ENCODE measurements around the gene LY6G5B. TPM values are rescaled to one million over a fixed set of nuclear protein-coding genes. Genes with fewer than 3 reads are reported as not detected.

Gene LY6G5B
- total RNA-seq, 1 donor = 9.8 TPM

GRCh38 chr6:31690231-31691077 lies 20.7 kb downstream of the LY6G5B start:
- H3K4me3 ChIP-seq (ENCODE audit: low read length) = no peak overlapping the region
- H3K27me3 ChIP-seq (ENCODE audit: insufficient read depth, low read length) = no peaks in the 10 kb centered on the region
- peaks cover 12% of the 10 kb centered on the region for H3K4me1 ChIP-seq (ENCODE audit: insufficient read depth, low read length)
- no peaks in the 10 kb centered on the region for H3K9me3 ChIP-seq (ENCODE audit: low read depth, low read length)

DNA sequence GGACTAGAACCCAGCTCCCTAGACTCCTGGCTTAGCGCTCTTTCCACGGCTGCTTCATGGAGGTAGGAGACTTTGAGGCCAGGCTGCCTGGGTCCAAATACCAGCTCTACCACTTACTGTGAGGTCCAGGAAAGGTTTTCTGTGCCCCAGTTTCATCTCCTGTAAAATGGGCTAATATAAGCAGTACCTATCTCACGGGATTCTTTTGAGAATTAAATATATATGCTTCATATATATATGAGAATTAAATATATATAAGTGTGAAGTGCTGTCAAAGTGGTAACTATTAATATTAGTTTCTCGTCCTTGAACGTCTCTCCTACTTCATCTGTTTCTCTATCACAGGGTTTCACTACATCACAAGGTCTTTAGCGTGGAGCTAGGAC lies 21.3 kb downstream of the LY6G5B start:
- Histone ChIP-seq H3K27me3 (ENCODE audit: insufficient read depth, low read length) (no peaks in the 10 kb centered on the region), H3K4me3 (ENCODE audit: low read length) (no peak overlapping the region), H3K4me1 (ENCODE audit: insufficient read depth, low read length) (peaks cover 12% of the 10 kb centered on the region), H3K9me3 (ENCODE audit: low read depth, low read length) (no peaks in the 10 kb centered on the region)

DNA sequence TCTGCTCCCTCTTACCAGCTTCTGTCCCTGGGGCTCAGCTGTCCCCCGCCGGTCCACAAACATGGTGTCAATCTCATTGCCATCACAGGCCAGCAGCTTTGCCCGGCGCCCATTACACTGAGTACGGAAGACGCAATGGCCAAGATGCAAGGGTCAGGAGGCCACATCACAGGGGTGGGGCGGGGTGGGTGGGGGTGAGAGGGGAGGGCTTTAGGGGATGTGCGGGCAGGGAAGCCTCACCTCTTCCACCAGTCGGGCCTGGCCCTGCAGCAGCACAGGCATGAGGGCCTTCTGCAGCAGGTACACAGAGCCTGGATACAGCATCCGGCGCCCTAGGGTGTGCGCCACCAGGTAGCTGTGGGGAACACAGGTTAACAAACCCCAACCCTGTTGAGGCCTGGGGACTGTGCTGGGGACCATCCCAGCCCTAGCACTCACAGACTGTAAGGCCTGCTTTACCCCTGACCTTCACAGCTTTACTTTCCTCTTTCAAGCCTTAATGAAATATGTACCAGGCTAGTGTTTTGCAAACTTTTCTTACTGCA lies 21.9 kb downstream of the LY6G5B start:
- H3K27me3 ChIP-seq (ENCODE audit: insufficient read depth, low read length) = no peaks in the 10 kb centered on the region
- H3K9me3 ChIP-seq (ENCODE audit: low read depth, low read length) = no peaks in the 10 kb centered on the region
- peaks cover 12% of the 10 kb centered on the region for H3K4me1 ChIP-seq (ENCODE audit: insufficient read depth, low read length)
- H3K4me3 ChIP-seq (ENCODE audit: low read length) = no peak overlapping the region

GRCh38 chr6:31692353-31692752 lies 22.6 kb downstream of the LY6G5B start:
- Histone ChIP-seq H3K4me1 (ENCODE audit: insufficient read depth, low read length) (peaks cover 12% of the 10 kb centered on the region), H3K9me3 (ENCODE audit: low read depth, low read length) (no peaks in the 10 kb centered on the region), H3K4me3 (ENCODE audit: low read length) (no peak overlapping the region), H3K27me3 (ENCODE audit: insufficient read depth, low read length) (no peaks in the 10 kb centered on the region)

GRCh38 chr6:31692886-31693285 lies 23.1 kb downstream of the LY6G5B start:
- H3K4me3 ChIP-seq (ENCODE audit: low read length) = no peak overlapping the region
- H3K27me3 ChIP-seq (ENCODE audit: insufficient read depth, low read length) = no peaks in the 10 kb centered on the region
- H3K4me1 ChIP-seq (ENCODE audit: insufficient read depth, low read length) = peaks cover 12% of the 10 kb centered on the region
- no peaks in the 10 kb centered on the region for H3K9me3 ChIP-seq (ENCODE audit: low read depth, low read length)

- Histone ChIP-seq H3K9me3 (ENCODE audit: low read depth, low read length) (no peaks in the 10 kb centered on the region), H3K4me1 (ENCODE audit: insufficient read depth, low read length) (peaks cover 12% of the 10 kb centered on the region), H3K27me3 (ENCODE audit: insufficient read depth, low read length) (no peaks in the 10 kb centered on the region)
Observed at GRCh38 chr6:31693535-31693934, 23.8 kb downstream of the LY6G5B start.

GRCh38 chr6:31697555-31697954 lies 27.8 kb downstream of the LY6G5B start:
- Histone ChIP-seq H3K9me3 (ENCODE audit: low read depth, low read length) (no peaks in the 10 kb centered on the region), H3K27me3 (ENCODE audit: insufficient read depth, low read length) (no peaks in the 10 kb centered on the region), H3K4me3 (ENCODE audit: low read length) (no peak overlapping the region), H3K4me1 (ENCODE audit: insufficient read depth, low read length) (peaks cover 19% of the 10 kb centered on the region)

More at GRCh38 chr6:31693535-31693934, 23.8 kb downstream of the LY6G5B start:
- no peak overlapping the region for H3K4me3 ChIP-seq (ENCODE audit: low read length)

DNA sequence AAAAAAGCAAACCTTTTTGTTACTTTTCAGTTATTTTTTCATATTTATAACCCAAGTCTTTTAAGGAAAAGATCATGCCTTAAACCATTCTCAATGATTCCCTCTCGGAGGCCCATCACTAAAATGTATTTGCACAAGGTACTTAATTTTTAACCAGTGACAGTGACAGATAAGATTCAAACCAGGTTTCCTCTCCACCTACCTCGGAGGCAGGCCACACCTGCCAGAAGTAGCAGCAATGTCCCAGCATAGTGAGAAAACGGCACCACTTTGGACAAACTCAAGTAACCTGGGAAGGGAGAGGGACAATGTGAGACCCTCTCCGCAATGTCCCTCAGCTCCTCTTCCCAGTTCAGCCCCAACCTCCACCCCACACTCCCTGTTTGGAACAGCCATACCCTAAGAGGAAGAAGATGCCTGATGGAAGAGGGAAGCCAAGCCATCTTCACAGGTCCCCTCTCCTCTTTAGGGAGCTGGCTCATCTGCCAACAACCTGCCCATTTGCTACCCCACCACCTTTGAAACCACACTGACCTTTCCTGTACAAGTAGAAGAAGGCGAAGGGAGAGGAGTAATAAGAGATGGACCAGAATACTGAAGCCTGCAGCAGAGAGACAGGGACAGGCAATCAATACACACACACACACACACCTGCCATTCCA lies 31.1 kb downstream of the LY6G5B start:
- peaks cover 26% of the 10 kb centered on the region for H3K4me1 ChIP-seq (ENCODE audit: insufficient read depth, low read length)
- no peaks in the 10 kb centered on the region for H3K9me3 ChIP-seq (ENCODE audit: low read depth, low read length)
- no peak overlapping the region for H3K4me3 ChIP-seq (ENCODE audit: low read length)
- no peaks in the 10 kb centered on the region for H3K27me3 ChIP-seq (ENCODE audit: insufficient read depth, low read length)

DNA sequence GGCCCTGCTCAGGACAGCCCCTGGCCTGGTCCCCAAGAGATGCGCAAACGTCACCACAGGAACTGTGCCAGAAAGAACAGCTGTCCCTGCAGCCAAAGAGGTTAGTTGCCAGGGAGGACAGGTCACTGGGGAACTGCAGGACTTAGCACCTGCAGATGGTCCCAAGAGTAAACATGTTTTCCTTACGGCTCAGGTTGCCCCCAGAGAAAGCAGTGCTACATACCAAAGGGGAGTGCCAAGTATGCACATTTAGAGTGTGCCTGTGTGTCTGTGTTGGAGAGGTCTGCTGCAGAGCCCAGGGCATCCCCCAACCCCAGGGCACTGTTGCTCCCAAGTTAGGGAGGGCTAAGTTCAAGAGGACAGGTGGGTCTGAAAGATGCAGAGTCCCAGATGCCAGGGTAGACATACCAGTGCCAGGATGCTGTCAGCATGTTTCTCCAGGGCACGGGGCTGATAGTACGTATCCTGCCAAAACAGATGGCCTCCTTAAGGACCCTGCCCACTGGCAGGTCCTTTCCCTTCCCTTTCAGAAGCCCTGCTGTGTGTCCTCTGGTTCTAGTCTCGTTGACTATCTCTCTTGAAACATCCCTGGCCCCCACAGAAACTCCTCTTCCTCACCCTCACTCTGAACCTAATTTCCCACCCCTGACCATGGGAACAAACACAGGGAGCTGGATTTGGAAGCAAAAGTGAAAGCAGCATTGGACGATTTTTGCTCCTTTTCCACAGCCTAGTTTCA lies 32.1 kb downstream of the LY6G5B start:
- H3K9me3 ChIP-seq (ENCODE audit: low read depth, low read length) = no peaks in the 10 kb centered on the region
- H3K27me3 ChIP-seq (ENCODE audit: insufficient read depth, low read length) = no peaks in the 10 kb centered on the region
- peak overlapping the region; percentile 92 for H3K4me3 ChIP-seq (ENCODE audit: low read length)
- peaks cover 26% of the 10 kb centered on the region for H3K4me1 ChIP-seq (ENCODE audit: insufficient read depth, low read length)

- H3K4me1 ChIP-seq (ENCODE audit: insufficient read depth, low read length) = peaks cover 26% of the 10 kb centered on the region
- H3K9me3 ChIP-seq (ENCODE audit: low read depth, low read length) = no peaks in the 10 kb centered on the region
- H3K27me3 ChIP-seq (ENCODE audit: insufficient read depth, low read length) = no peaks in the 10 kb centered on the region
- peak overlapping the region; percentile 92 for H3K4me3 ChIP-seq (ENCODE audit: low read length)
Observed at GRCh38 chr6:31702405-31702818, 32.6 kb downstream of the LY6G5B start.

DNA sequence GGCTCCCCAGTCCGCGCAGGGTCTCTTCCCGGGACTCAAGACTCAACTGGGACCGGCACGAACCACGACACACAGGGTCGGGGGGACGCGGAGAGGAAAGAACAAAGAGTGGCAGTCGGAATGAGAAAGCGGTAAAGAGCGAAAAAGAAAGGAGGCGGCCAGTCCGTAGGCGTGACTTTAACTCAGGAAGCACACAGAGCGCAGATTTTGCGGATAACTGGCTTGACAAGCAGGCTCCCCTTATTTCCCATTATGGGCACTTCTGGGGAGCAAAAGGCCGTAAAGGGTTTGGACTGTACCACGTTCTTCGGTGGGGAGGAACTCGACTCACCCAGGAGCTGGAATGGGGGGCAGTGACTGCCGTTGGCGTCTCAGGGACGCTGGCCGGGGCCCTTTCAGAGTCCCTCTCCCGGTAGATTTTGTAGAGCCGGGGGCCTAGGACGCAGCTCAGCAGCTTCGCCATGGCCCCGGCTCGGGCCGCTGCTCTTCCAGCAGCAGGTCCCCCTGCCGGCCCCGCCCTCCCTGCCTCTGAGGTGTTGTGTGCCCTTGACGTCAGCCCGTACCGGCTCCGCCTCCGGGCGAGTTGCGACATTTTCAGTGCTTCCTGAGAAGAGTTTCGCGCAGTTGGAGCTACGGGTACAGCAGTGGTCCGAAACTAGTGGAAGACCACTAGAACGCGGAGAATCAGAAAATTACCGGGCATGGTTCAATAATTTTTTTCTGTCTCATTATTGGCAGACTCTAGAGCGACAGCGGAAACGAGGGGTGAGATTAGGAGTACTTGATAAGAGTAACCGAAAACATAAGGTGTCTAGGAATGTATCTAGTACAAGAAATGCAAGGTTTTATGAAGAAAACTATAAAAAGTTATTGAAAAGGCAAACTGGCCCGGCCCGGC lies 33.3 kb downstream of the LY6G5B start, which contains the start of gene ABHD16A:
Gene ABHD16A (minus strand): TSS at position 506 of the 898 bp plus-strand sequence. CDS start 43 bp downstream, at position 463.
- no peaks in the 10 kb centered on the region for H3K27me3 ChIP-seq (ENCODE audit: insufficient read depth, low read length)
- H3K4me3 ChIP-seq (ENCODE audit: low read length) = peak within 1 kb of the TSS; percentile 92
- peaks cover 26% of the 10 kb centered on the region for H3K4me1 ChIP-seq (ENCODE audit: insufficient read depth, low read length)
- no peaks in the 10 kb centered on the region for H3K9me3 ChIP-seq (ENCODE audit: low read depth, low read length)

- H3K4me3 ChIP-seq (ENCODE audit: low read length) = no peak overlapping the region
- H3K9me3 ChIP-seq (ENCODE audit: low read depth, low read length) = no peaks in the 10 kb centered on the region
- no peaks in the 10 kb centered on the region for H3K27me3 ChIP-seq (ENCODE audit: insufficient read depth, low read length)
- H3K4me1 ChIP-seq (ENCODE audit: insufficient read depth, low read length) = peaks cover 28% of the 10 kb centered on the region
Observed at GRCh38 chr6:31705931-31706330, 36.2 kb downstream of the LY6G5B start.

GRCh38 chr6:31706599-31706998 lies 36.8 kb downstream of the LY6G5B start, which contains the start of gene LY6G6F:
Gene LY6G6F, plus strand, starts transcription at chr6:31706866. Its CDS starts 41 bp downstream, at chr6:31706907.
- no peak within 1 kb of the TSS for H3K4me3 ChIP-seq (ENCODE audit: low read length)
- no peaks in the 10 kb centered on the region for H3K9me3 ChIP-seq (ENCODE audit: low read depth, low read length)
- H3K27me3 ChIP-seq (ENCODE audit: insufficient read depth, low read length) = no peaks in the 10 kb centered on the region
- peaks cover 28% of the 10 kb centered on the region for H3K4me1 ChIP-seq (ENCODE audit: insufficient read depth, low read length)

GRCh38 chr6:31707701-31708100 lies 37.9 kb downstream of the LY6G5B start:
- no peaks in the 10 kb centered on the region for H3K9me3 ChIP-seq (ENCODE audit: low read depth, low read length)
- peaks cover 23% of the 10 kb centered on the region for H3K4me1 ChIP-seq (ENCODE audit: insufficient read depth, low read length)
- H3K27me3 ChIP-seq (ENCODE audit: insufficient read depth, low read length) = no peaks in the 10 kb centered on the region
- H3K4me3 ChIP-seq (ENCODE audit: low read length) = no peak overlapping the region
